ENCODE data around the gene PRR30. TPM values are rescaled to one million over a fixed set of nuclear protein-coding genes. Genes with fewer than 3 reads are reported as not detected.
A peak's percentile ranks its signal among the peaks of the same experiment; 100 is the strongest.

PRR30 gene
- polyA plus RNA-seq, 1 donor: not detected

DNA sequence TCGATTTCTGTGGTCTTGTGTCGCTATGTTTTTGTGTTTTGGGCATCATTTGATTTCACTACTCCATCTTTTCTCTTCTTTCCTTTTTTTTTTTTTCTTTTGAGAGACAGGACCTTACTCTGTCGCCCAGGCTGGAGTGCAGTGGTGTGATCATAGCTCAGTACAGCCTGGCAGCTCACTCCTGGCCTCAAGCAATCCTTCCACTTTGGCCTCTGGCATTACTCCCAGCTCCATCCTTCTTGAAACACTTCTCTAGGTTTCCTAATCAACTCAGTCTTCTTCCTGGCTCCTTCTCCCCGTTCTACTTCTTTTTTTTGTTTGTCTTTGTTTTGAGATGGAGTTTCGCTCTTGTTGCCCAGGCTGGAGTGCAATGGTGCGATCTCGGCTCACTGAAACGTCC is 36.1 kb upstream of the PRR30 start:
- 76% methylated on average over 3 of the region's 8 CpGs for WGBS (ENCODE audit: insufficient coverage, low lambda C conversion rate)
- no peaks in the 10 kb centered on the region for H3K9me3 ChIP-seq (ENCODE audit: control insufficient read depth, low read depth, low read length)
- DNase-seq: no peak
- no peak overlapping the region for H3K27ac ChIP-seq (ENCODE audit: low read length)
- H3K4me1 ChIP-seq (ENCODE audit: control insufficient read depth, insufficient read depth, low read length): no peaks in the 10 kb centered on the region
- no peaks in the 10 kb centered on the region for H3K36me3 ChIP-seq (ENCODE audit: control insufficient read depth, insufficient read depth, low read length)
- H3K27me3 ChIP-seq (ENCODE audit: control insufficient read depth, insufficient read depth, low read length): peaks cover 5% of the 10 kb centered on the region
- H3K4me3 ChIP-seq (ENCODE audit: low read length): no peak overlapping the region

DNA sequence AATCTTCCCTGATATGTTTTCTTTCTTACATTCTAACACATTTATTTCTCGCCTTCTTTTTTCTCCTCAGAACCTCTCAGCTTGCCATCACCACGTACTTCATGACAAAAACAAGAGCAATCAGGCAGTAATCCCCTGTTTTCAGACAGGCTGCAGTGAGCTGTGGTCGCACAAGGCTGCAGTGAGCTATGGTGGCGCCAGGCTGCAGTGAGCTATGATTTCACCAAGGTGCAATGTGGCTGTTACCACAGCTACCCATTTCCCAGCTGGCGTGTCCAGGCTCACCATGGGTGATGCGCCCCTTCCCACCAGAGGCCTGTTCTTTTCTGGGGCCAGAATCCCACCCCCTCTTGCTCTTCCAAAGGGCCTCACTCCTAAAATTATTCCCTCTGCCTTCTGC is 35.4 kb upstream of the PRR30 start:
- DNase-seq: no peak
- WGBS (ENCODE audit: insufficient coverage, low lambda C conversion rate): 92% methylated on average over 3 of the region's 6 CpGs
- peaks cover 3% of the 10 kb centered on the region for H3K27me3 ChIP-seq (ENCODE audit: control insufficient read depth, insufficient read depth, low read length)
- no peaks in the 10 kb centered on the region for H3K4me1 ChIP-seq (ENCODE audit: control insufficient read depth, insufficient read depth, low read length)
- no peaks in the 10 kb centered on the region for H3K36me3 ChIP-seq (ENCODE audit: control insufficient read depth, insufficient read depth, low read length)
- H3K27ac ChIP-seq (ENCODE audit: low read length): no peak overlapping the region
- no peaks in the 10 kb centered on the region for H3K9me3 ChIP-seq (ENCODE audit: control insufficient read depth, low read depth, low read length)
- no peak overlapping the region for H3K4me3 ChIP-seq (ENCODE audit: low read length)

DNA sequence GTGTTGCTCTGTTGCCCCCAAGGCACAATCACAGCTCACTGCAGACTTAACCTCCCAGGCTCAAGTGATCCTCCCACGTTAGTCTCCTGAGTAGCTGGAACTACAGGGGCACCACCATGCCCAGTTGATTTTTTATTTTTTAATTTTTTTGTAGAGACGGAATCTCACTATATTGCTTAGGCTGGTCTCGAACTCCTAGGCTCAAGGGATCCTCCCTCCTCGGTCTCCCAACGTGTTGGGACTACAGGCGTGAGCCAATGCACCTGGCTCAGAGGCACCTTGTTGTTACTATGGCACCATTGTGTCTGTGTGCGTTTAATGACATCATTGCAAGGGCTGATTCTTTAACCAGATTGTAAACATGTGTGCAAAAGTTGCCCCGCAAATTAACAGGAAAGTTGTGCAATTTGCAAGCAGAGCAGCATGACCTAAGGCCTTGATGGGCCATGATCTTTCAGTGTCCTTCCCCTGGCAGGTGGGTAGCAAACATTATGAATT is 32.2 kb upstream of the PRR30 start:
- Histone ChIP-seq H3K27ac (ENCODE audit: low read length) (no peak overlapping the region), H3K4me1 (ENCODE audit: control insufficient read depth, insufficient read depth, low read length) (no peaks in the 10 kb centered on the region), H3K36me3 (ENCODE audit: control insufficient read depth, insufficient read depth, low read length) (no peaks in the 10 kb centered on the region), H3K4me3 (ENCODE audit: low read length) (no peak overlapping the region), H3K27me3 (ENCODE audit: control insufficient read depth, insufficient read depth, low read length) (peaks cover 3% of the 10 kb centered on the region), H3K9me3 (ENCODE audit: control insufficient read depth, low read depth, low read length) (no peaks in the 10 kb centered on the region)
- DNase-seq: peak; percentile 19 to 60
- WGBS (ENCODE audit: insufficient coverage, low lambda C conversion rate): no CpG with 5 or more reads among the region's 8 CpGs

DNA sequence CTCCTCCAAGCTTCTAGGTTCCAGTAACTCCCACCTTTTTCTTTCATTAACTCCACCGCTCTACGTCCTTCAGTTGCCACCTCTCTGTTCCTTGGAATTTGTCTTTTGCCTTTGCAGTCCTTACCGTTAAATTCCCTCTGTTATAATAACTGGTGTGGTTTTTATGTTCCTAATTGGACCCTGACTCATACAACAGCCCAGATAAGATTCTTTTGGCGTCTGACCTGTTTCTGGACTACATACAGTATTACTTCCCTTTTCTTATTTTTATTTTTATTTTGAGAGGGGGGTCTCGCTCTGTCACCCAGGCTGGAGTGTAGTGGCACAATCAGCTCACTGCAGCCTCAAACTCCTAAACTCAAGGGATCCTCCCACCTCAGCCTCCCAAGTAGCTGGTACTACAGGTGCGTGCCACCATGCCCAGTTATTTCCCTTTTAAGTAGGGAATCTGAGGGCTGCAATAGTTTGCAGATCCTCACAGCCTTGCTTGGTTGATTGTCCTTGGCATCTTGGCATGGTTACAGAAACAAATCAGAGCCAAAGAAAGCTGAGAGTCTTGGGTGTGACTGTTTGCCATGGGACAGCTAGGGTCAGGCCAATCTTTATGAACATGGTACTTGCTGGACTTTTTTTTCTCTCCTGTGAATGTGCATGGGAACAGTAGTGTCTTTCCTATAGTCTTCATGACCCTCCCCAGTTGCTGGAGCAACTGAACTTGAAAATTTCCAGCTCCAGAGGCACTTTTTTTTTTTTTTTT is 31.5 kb upstream of the PRR30 start:
- no peak for DNase-seq
- H3K4me3 ChIP-seq (ENCODE audit: low read length): no peak overlapping the region
- WGBS (ENCODE audit: insufficient coverage, low lambda C conversion rate): 83% methylated on average over 2 of the region's 6 CpGs

DNA sequence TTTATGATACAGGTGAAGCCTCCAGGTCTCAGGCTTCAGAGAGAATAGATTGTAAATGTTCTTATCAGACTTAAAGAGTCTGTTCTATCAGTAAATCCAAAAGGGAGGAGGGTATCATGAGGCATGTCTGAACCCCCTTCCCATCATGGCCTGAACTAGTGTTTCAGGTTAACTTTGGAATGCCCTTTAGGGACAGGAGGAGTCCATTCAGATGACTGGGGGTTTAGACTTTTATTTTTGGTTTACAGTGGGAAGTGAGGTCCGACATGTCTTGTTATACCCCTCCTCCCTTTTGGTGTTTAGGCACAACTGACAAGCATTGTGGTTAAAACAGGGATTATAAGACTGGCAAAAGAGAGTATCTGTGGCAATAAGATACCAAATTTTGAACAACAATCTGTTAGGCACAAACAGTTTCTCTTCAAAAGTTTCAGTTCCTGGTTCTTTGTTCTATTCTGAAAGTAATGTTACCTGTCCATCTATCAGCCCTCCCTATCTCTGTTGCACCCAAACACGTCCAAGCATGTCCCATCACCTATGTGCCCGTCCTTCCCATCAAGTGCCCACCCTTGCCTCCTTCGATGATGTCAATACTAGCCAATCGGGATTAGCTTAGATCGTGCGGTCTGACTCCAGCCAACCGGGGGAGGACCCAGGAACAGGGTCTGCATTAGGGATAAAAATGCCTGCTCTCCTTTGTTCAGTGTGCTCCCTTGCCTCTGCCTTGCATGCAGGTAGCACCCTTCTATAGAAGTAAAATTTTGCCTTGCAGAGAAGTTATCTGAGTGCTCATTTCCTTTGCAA is 26.0 kb upstream of the PRR30 start:
- Histone ChIP-seq H3K27ac (ENCODE audit: low read length) (no peak overlapping the region), H3K36me3 (ENCODE audit: control insufficient read depth, insufficient read depth, low read length) (no peaks in the 10 kb centered on the region), H3K4me1 (ENCODE audit: control insufficient read depth, insufficient read depth, low read length) (no peaks in the 10 kb centered on the region), H3K27me3 (ENCODE audit: control insufficient read depth, insufficient read depth, low read length) (no peaks in the 10 kb centered on the region), H3K4me3 (ENCODE audit: low read length) (no peak overlapping the region), H3K9me3 (ENCODE audit: control insufficient read depth, low read depth, low read length) (no peaks in the 10 kb centered on the region)
- no peak for DNase-seq
- no CpG with 5 or more reads among the region's 8 CpGs for WGBS (ENCODE audit: insufficient coverage, low lambda C conversion rate)

More for the DNA sequence above, 31.5 kb upstream of the PRR30 start:
- Histone ChIP-seq H3K27ac (ENCODE audit: low read length) (no peak overlapping the region), H3K4me1 (ENCODE audit: control insufficient read depth, insufficient read depth, low read length) (no peaks in the 10 kb centered on the region), H3K27me3 (ENCODE audit: control insufficient read depth, insufficient read depth, low read length) (peaks cover 3% of the 10 kb centered on the region), H3K9me3 (ENCODE audit: control insufficient read depth, low read depth, low read length) (no peaks in the 10 kb centered on the region), H3K36me3 (ENCODE audit: control insufficient read depth, insufficient read depth, low read length) (no peaks in the 10 kb centered on the region)

DNA sequence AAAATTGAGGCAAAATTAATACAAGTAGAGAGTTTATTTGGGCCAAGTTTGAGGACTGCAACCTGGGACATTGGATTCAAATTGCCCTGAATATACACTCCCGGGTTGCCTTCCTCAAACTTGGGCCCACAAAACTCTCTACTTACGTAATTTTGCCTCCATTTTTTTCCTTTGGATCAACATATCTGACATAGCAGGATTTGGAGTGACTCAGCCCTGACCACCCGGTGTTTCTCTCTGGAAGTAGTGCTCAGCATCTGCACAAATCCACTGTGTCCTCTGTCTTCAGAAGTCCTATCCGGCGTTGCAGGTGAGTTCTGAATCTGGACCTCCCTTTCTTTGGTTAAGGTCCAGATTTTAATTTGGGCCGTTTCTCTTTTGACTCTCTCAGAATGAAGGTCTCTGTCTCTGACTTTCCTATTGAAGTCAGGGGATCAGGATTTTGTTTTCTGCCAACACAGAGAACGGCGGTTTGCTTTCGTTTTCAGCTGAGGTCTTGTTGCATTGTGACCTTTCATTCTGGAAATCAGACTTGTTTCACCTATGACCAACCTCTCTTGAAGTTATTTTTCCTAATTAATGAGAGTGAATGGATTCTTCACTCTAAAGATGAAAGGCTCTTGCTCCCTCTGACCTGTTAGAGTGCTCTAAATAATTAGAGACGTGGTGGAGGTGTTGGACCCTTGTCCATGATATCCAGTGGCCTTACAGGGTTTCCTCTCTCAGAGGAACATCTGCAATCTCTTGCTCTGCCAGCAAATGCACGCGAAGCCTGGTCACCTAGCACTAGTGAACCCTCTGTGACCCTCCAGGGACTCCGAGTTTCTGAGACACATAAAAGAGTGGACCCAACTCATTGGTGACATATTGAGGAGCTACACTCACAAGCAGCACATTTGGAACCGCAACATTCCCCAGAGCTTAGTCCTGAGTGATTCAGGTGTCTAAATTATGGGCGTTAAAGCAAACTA is 23.2 kb upstream of the PRR30 start:
- no peaks in the 10 kb centered on the region for H3K27me3 ChIP-seq (ENCODE audit: control insufficient read depth, insufficient read depth, low read length)
- H3K36me3 ChIP-seq (ENCODE audit: control insufficient read depth, insufficient read depth, low read length): no peaks in the 10 kb centered on the region
- H3K4me3 ChIP-seq (ENCODE audit: low read length): no peak overlapping the region
- H3K9me3 ChIP-seq (ENCODE audit: control insufficient read depth, low read depth, low read length): no peaks in the 10 kb centered on the region
- no peak overlapping the region for H3K27ac ChIP-seq (ENCODE audit: low read length)
- no peaks in the 10 kb centered on the region for H3K4me1 ChIP-seq (ENCODE audit: control insufficient read depth, insufficient read depth, low read length)
- DNase-seq: no peak
- no CpG with 5 or more reads among the region's 15 CpGs for WGBS (ENCODE audit: insufficient coverage, low lambda C conversion rate)

DNA sequence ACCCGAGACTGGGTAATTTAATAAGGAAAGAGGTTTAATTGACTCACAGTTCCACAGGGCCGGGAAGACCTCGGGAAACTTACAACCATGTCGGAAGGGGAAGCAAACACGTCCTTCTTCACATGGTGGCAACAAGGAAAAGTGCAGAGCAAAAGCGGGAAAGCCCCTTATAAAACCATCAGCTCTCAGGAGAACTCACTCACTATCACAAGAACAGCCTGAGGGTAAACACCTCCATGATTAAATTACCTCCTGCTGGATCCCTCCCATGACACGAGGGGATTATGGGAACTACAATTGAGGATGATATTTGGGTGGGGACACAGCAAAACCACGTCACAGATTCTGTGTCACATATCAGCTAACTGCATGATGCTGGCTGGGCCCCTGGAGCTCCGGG is 21.0 kb upstream of the PRR30 start:
- no peaks in the 10 kb centered on the region for H3K9me3 ChIP-seq (ENCODE audit: control insufficient read depth, low read depth, low read length)
- 80% methylated on average over 1 of the region's 9 CpGs for WGBS (ENCODE audit: insufficient coverage, low lambda C conversion rate)
- no peak overlapping the region for H3K27ac ChIP-seq (ENCODE audit: low read length)
- no peak overlapping the region for H3K4me3 ChIP-seq (ENCODE audit: low read length)
- no peaks in the 10 kb centered on the region for H3K4me1 ChIP-seq (ENCODE audit: control insufficient read depth, insufficient read depth, low read length)
- no peak for DNase-seq
- no peaks in the 10 kb centered on the region for H3K27me3 ChIP-seq (ENCODE audit: control insufficient read depth, insufficient read depth, low read length)
- no peaks in the 10 kb centered on the region for H3K36me3 ChIP-seq (ENCODE audit: control insufficient read depth, insufficient read depth, low read length)

DNA sequence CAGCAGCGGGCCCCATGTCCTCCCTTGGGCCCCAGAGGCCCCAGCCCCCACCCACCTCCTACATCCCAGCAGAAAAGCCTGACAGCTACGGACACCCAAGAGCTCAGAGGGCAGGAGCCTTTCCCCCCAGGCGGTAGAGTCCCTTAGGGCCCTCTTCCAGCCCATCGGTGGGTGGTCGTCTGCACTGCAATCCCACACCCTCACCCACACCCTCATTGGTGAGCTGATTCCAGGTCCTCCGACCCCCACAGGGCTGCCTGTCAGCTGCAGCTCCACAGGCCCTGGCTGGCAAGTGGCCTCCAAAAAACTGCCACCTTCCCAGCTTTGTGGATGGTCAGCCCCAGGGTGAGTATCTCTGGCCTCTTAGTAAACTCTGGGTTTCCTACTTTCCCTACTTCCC is 20.1 kb upstream of the PRR30 start:
- Histone ChIP-seq H3K36me3 (ENCODE audit: control insufficient read depth, insufficient read depth, low read length) (no peaks in the 10 kb centered on the region), H3K9me3 (ENCODE audit: control insufficient read depth, low read depth, low read length) (no peaks in the 10 kb centered on the region), H3K4me3 (ENCODE audit: low read length) (no peak overlapping the region), H3K27me3 (ENCODE audit: control insufficient read depth, insufficient read depth, low read length) (no peaks in the 10 kb centered on the region), H3K4me1 (ENCODE audit: control insufficient read depth, insufficient read depth, low read length) (no peaks in the 10 kb centered on the region), H3K27ac (ENCODE audit: low read length) (no peak overlapping the region)
- no peak for DNase-seq
- WGBS (ENCODE audit: insufficient coverage, low lambda C conversion rate): no CpG with 5 or more reads among the region's 6 CpGs

DNA sequence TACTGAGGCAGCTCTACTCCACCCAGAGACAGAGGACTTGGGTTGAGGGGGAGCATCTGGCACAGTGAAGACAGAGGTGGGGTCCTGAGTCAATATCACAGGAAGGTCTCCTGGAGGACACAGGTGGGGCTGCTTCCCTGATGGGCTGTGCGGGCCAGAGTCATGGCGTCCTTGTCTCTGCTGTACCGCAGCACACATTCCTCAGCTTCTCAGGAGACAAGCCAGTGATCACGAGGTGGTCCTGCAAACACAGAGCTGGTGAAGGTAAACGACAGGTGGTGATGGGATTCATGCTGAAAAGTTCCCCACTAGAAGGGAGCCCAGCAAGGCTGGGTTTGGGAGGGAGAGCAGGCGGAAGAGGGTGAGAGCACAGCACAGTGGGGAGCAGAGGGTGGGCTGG is 19.3 kb upstream of the PRR30 start:
- WGBS (ENCODE audit: insufficient coverage, low lambda C conversion rate): no CpG with 5 or more reads among the region's 6 CpGs
- Histone ChIP-seq H3K36me3 (ENCODE audit: control insufficient read depth, insufficient read depth, low read length) (no peaks in the 10 kb centered on the region), H3K27ac (ENCODE audit: low read length) (no peak overlapping the region), H3K27me3 (ENCODE audit: control insufficient read depth, insufficient read depth, low read length) (no peaks in the 10 kb centered on the region), H3K4me3 (ENCODE audit: low read length) (no peak overlapping the region), H3K4me1 (ENCODE audit: control insufficient read depth, insufficient read depth, low read length) (no peaks in the 10 kb centered on the region), H3K9me3 (ENCODE audit: control insufficient read depth, low read depth, low read length) (no peaks in the 10 kb centered on the region)
- DNase-seq: no peak

DNA sequence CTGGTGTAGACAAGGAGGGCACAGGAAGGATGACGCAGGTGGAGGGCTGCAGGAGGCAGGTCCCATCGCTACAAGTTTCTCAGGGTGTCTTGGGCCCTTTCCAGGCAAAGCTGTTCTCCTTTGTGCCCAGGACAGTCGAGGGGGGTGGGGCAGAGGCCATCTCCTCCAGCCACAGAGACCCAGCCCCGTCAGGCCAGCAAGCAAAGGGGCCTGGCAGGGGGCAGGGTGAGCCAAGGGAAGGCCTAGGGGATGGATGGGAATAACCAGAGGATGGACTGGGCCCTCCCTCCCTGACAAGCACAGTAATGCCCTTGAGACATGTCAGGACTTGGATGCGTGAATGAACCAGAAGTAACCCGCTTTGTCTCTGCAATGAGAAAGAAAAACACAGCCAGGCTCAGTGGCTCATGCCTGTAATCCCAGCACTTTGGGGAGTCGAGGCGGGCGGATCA is 15.9 kb upstream of the PRR30 start:
- peaks cover 1% of the 10 kb centered on the region for H3K9me3 ChIP-seq (ENCODE audit: control insufficient read depth, low read depth, low read length)
- H3K4me1 ChIP-seq (ENCODE audit: control insufficient read depth, insufficient read depth, low read length): peaks cover 4% of the 10 kb centered on the region
- no peak overlapping the region for H3K27ac ChIP-seq (ENCODE audit: low read length)
- no peaks in the 10 kb centered on the region for H3K27me3 ChIP-seq (ENCODE audit: control insufficient read depth, insufficient read depth, low read length)
- DNase-seq: no peak
- H3K4me3 ChIP-seq (ENCODE audit: low read length): no peak overlapping the region
- WGBS (ENCODE audit: insufficient coverage, low lambda C conversion rate): 83% methylated on average over 2 of the region's 9 CpGs
- H3K36me3 ChIP-seq (ENCODE audit: control insufficient read depth, insufficient read depth, low read length): no peaks in the 10 kb centered on the region

Data from large intestine (tissue), 3 donors.